ENCODE results near the gene GUCY1A2.
"Not testable (repeated sequence)": the region's sequence is repeated elsewhere in the genome, so short reads cannot be mapped to it uniquely, and the experiment has no call there.

Gene GUCY1A2

GRCh38 chr11:107018219-107018901 is at the start of gene GUCY1A2:
Gene GUCY1A2 (minus strand): TSS chr11:107018476. CDS start chr11:107018055, 421 bp downstream.
- no peak for DNase-seq

- DNase-seq = no peak
Measured at GRCh38 chr11:107054391-107054790, 36.1 kb upstream of the GUCY1A2 start.

- not testable (repeated sequence) for DNase-seq
Measured at GRCh38 chr11:107051332-107051731, 33.1 kb upstream of the GUCY1A2 start.

- not testable (repeated sequence) for DNase-seq
Measured at GRCh38 chr11:107050899-107051298, 32.6 kb upstream of the GUCY1A2 start.

GRCh38 chr11:107050121-107050520 is 31.8 kb upstream of the GUCY1A2 start:
- peak; percentile 26 for DNase-seq

- peak; percentile 45 for DNase-seq
Measured at GRCh38 chr11:107044503-107044902, 26.2 kb upstream of the GUCY1A2 start.

GRCh38 chr11:107043242-107044006 is 25.1 kb upstream of the GUCY1A2 start:
- DNase-seq = peak; percentile 97

- no peak for DNase-seq
Measured at GRCh38 chr11:107042748-107043147, 24.5 kb upstream of the GUCY1A2 start.

- DNase-seq = peak; percentile 87
Measured at GRCh38 chr11:107041088-107041444, 22.8 kb upstream of the GUCY1A2 start.

GRCh38 chr11:107040433-107041087 is 22.3 kb upstream of the GUCY1A2 start:
- peak; percentile 41 for DNase-seq

- no peak for DNase-seq
Measured at GRCh38 chr11:107025673-107026072, 7.4 kb upstream of the GUCY1A2 start.

- no peak for DNase-seq
Measured at GRCh38 chr11:107020594-107020993, 2.3 kb upstream of the GUCY1A2 start.

GRCh38 chr11:107018902-107019493 is 722 bp upstream of the GUCY1A2 start:
- peak; percentile 44 for DNase-seq

- DNase-seq = no peak
Measured at GRCh38 chr11:107017433-107018218, 650 bp downstream of the GUCY1A2 start.

- no peak for DNase-seq
Measured at GRCh38 chr11:107017104-107017432, 1.2 kb downstream of the GUCY1A2 start.

GRCh38 chr11:107014871-107015270 is 3.4 kb downstream of the GUCY1A2 start:
- DNase-seq = no peak

- DNase-seq = peak; percentile 15
Measured at GRCh38 chr11:107011977-107012376, 6.3 kb downstream of the GUCY1A2 start.

GRCh38 chr11:107009190-107009589 is 9.1 kb downstream of the GUCY1A2 start:
- no peak for DNase-seq

- no peak for DNase-seq
Measured at GRCh38 chr11:107006076-107006833, 12.0 kb downstream of the GUCY1A2 start.

GRCh38 chr11:106999196-106999595 is 19.1 kb downstream of the GUCY1A2 start:
- peak; percentile 19 for DNase-seq

- DNase-seq = peak; percentile 26
Measured at GRCh38 chr11:106998916-106999188, 19.4 kb downstream of the GUCY1A2 start.

Measured in HCEC 1CT (cell line).